ENCODE measurements around the gene PRM2. TPM values are rescaled to one million over a fixed set of nuclear protein-coding genes. Genes with fewer than 3 reads are reported as not detected.

PRM2 gene
- total and polyA plus RNA-seq, 2 donors (not counting 3 experiments of a cell fraction or from before 2014, with no cell fraction given) = not detected

- DNase-seq (ENCODE audit: low read depth, low spot score) (no peak), FAIRE-seq (no peak)
- dilution Hi-C loops (cut with MboI; ENCODE audit: extremely low pct_ligation_motif_present, low sequenced_read_pairs) (no loop called here), intact Hi-C loops (cut with micrococcal nuclease) (no loop called here)
- Histone ChIP-seq H3K4me1 (ENCODE audit: control insufficient read depth, extremely low read depth, insufficient read depth, low read length) (no peaks in the 10 kb centered on the region), H2AFZ (ENCODE audit: low read depth, low read length) (no peak overlapping the region), H3K27ac (ENCODE audit: insufficient read depth, low read depth, low read length) (no peak overlapping the region), H3K9ac (replicated peaks; ENCODE audit: extremely low read depth, insufficient read depth, low read length) (no peak overlapping the region), H4K20me1 (replicated peaks; ENCODE audit: control insufficient read depth, extremely low read depth, insufficient read depth, low read length) (no peaks in the 10 kb centered on the region), H3K9me1 (replicated peaks; ENCODE audit: control insufficient read depth, extremely low read depth, insufficient read depth, low read length) (no peaks in the 10 kb centered on the region), H3K9me3 (replicated peaks; ENCODE audit: control insufficient read depth, insufficient read depth, low read length) (no peaks in the 10 kb centered on the region), H3K4me3 (replicated peaks in 1 of 3; ENCODE audit: insufficient read depth in 1 of 3, low read depth in 1 of 3, low read length in 3 of 3) (no peak overlapping the region), H3K4me2 (ENCODE audit: insufficient read depth, low read length) (no peak overlapping the region), H3K79me2 (ENCODE audit: control insufficient read depth, insufficient read depth, low read length) (no peaks in the 10 kb centered on the region), H3K27me3 (ENCODE audit: control insufficient read depth in 2 of 2, insufficient read depth in 2 of 2, low read length in 2 of 2) (no peaks in the 10 kb centered on the region), H3K36me3 (ENCODE audit: control insufficient read depth in 2 of 2, extremely low read depth in 1 of 2, insufficient read depth in 2 of 2, low read length in 2 of 2) (no peaks in the 10 kb centered on the region)
- no peak for TF ChIP-seq JUN (IDR thresholded peaks at IDR 0.05; ENCODE audit: borderline replicate concordance, insufficient read depth, insufficient read length, low read depth)
- no peak for TF ChIP-seq POLR2A (IDR thresholded peaks at IDR 0.05; ENCODE audit: low read depth, low read length)
- no peak for TF ChIP-seq FOS (IDR thresholded peaks at IDR 0.05; ENCODE audit: borderline replicate concordance, insufficient read depth, low read length)
- no peak for TF ChIP-seq MYC (IDR thresholded peaks at IDR 0.05; ENCODE audit: low read depth, low read length)
- no peak for TF ChIP-seq MAX (IDR thresholded peaks at IDR 0.05; ENCODE audit: insufficient read depth, insufficient read length)
- no peak for TF ChIP-seq EZH2 (IDR thresholded peaks at IDR 0.05; ENCODE audit: borderline replicate concordance, low read depth, low read length, severe bottlenecking)
- TF ChIP-seq GATA2 (IDR thresholded peaks at IDR 0.05; ENCODE audit: insufficient read depth, insufficient read length, low read depth, low read length) = no peak
- no TSS peak for BruUV-seq (replicated peaks)
- POLR2A ChIA-PET = no interaction called here
- CTCF ChIA-PET = no interaction called here
Observed at GRCh38 chr16:11320170-11320569, 43.9 kb upstream of the PRM2 start.

- H3K36me3 ChIP-seq (ENCODE audit: control insufficient read depth in 2 of 2, extremely low read depth in 1 of 2, insufficient read depth in 2 of 2, low read length in 2 of 2) = no peaks in the 10 kb centered on the region
- no peak overlapping the region for H3K4me2 ChIP-seq (ENCODE audit: insufficient read depth, low read length)
- no peak for FAIRE-seq
- DNase-seq (ENCODE audit: low read depth, low spot score) = no peak
- H3K9me3 ChIP-seq (replicated peaks; ENCODE audit: control insufficient read depth, insufficient read depth, low read length) = no peaks in the 10 kb centered on the region
- intact Hi-C loops (cut with micrococcal nuclease) (loop anchor here (10.0 kb wide), 1 partner anchor 65 kb away; the partner anchor contains the start of gene SOCS1), dilution Hi-C loops (cut with MboI; ENCODE audit: extremely low pct_ligation_motif_present, low sequenced_read_pairs) (no loop called here)
- no peaks in the 10 kb centered on the region for H3K4me1 ChIP-seq (ENCODE audit: control insufficient read depth, extremely low read depth, insufficient read depth, low read length)
- no peaks in the 10 kb centered on the region for H3K27me3 ChIP-seq (ENCODE audit: control insufficient read depth in 2 of 2, insufficient read depth in 2 of 2, low read length in 2 of 2)
- POLR2A ChIA-PET = no interaction called here
- TF ChIP-seq CTCF (IDR thresholded peaks at IDR 0.05; ENCODE audit: extremely low read depth in 1 of 2, insufficient read depth in 1 of 2, low read depth in 1 of 2, low read length in 2 of 2) = no peak
- TF ChIP-seq JUN (IDR thresholded peaks at IDR 0.05; ENCODE audit: borderline replicate concordance, insufficient read depth, insufficient read length, low read depth) = no peak
- TF ChIP-seq MYC (IDR thresholded peaks at IDR 0.05; ENCODE audit: low read depth, low read length) = no peak
- no peak for TF ChIP-seq FOS (IDR thresholded peaks at IDR 0.05; ENCODE audit: borderline replicate concordance, insufficient read depth, low read length)
- TF ChIP-seq GATA2 (IDR thresholded peaks at IDR 0.05; ENCODE audit: insufficient read depth, insufficient read length, low read depth, low read length) = no peak
- no peak for TF ChIP-seq POLR2AphosphoS5 (IDR thresholded peaks at IDR 0.05; ENCODE audit: insufficient read depth, low read depth, low read length)
- no peaks in the 10 kb centered on the region for H3K9me1 ChIP-seq (replicated peaks; ENCODE audit: control insufficient read depth, extremely low read depth, insufficient read depth, low read length)
- H4K20me1 ChIP-seq (replicated peaks; ENCODE audit: control insufficient read depth, extremely low read depth, insufficient read depth, low read length) = no peaks in the 10 kb centered on the region
- no TSS peak for BruUV-seq (replicated peaks)
- no peak overlapping the region for H3K4me3 ChIP-seq (replicated peaks in 1 of 3; ENCODE audit: insufficient read depth in 1 of 3, low read depth in 1 of 3, low read length in 3 of 3)
- H3K27ac ChIP-seq (ENCODE audit: insufficient read depth, low read depth, low read length) = no peak overlapping the region
- CTCF ChIA-PET = no interaction called here
- H2AFZ ChIP-seq (ENCODE audit: low read depth, low read length) = no peak overlapping the region
- no peaks in the 10 kb centered on the region for H3K79me2 ChIP-seq (ENCODE audit: control insufficient read depth, insufficient read depth, low read length)
- H3K9ac ChIP-seq (replicated peaks; ENCODE audit: extremely low read depth, insufficient read depth, low read length) = no peak overlapping the region
Observed at GRCh38 chr16:11319529-11320146, 43.4 kb upstream of the PRM2 start.

All from endothelial cell of umbilical vein (primary cell).